HCT116 (cell line): Measurements from ENCODE around the gene GRIA1. TPM values are rescaled to one million over a fixed set of nuclear protein-coding genes. Genes with fewer than 3 reads are reported as not detected.

Experiments used
- ATAC-seq: fragments of 200-7000 bp; cut with Tn5 transposase; 2 replicates; pipeline ENCODE4 v1.9.1; 2020; ENCODE audit warnings: mild to moderate bottlenecking, moderate library complexity
- BruUV-seq: library from RNA; stranded (reverse); fragments of 400-500 nt; replicated peaks from 2 replicates; lab custom pipeline; 2021; lab: Mats Ljungman, UMichigan
- CTCF ChIA-PET: fragments of 300-600 bp; sonication (Branson Sonifier 250); formaldehyde crosslinking; loops from one replicate; lab custom pipeline; 2021; ENCODE audit warnings: antibody characterized with exemption; lab: Charles Lee
- POLR2A ChIA-PET: fragments of 300-600, 350-600 bp; sonication (Branson Sonifier 250); formaldehyde crosslinking; loops from one replicate; lab custom pipeline; 2021; ENCODE audit warnings: antibody characterized with exemption; lab: Charles Lee
- RAD21 ChIA-PET, 2 experiments: fragments of 300-600 bp; sonication (Branson Sonifier 250); formaldehyde crosslinking; loops; one replicate each; lab custom pipeline; 2023; ENCODE audit warnings: low total read pairs in 2 of 2; ENCODE audit not compliant: uncharacterized antibody in 2 of 2, unreplicated experiment in 2 of 2, low non-redundant PET in 1 of 2; lab: Charles Lee
- DNase-seq: peaks from one replicate; pipeline ENCODE4 v3.0.0-alpha.2; 2010; ENCODE audit warnings: low read depth, low spot score
- H2AFZ ChIP-seq: fragments of 200-600 bp; shearing (Covaris generic), sonication (generic); 2 replicates; pipeline ENCODE4 v1.6.1; 2017; ENCODE audit warnings: low read depth, mixed run types, mixed read lengths, antibody characterized with exemption, low read length; ENCODE audit not compliant: poor library complexity, severe bottlenecking
- H3K27ac ChIP-seq: 2 replicates; pipeline ENCODE4 v1.5.1; 2012; ENCODE audit warnings: low read depth, low read length
- H3K27me3 ChIP-seq: fragments of 200-600 bp; sonication (generic); 2 replicates; pipeline ENCODE4 v1.6.1; 2016; ENCODE audit warnings: mixed run types, low read length, mixed read lengths; ENCODE audit not compliant: insufficient read depth
- H3K36me3 ChIP-seq, 2 experiments: fragments of 200-500 bp in 1 of 2; fragments of 200-600 bp in 1 of 2; sonication (Bioruptor generic) in 1 of 2; sonication (generic) in 1 of 2; 2 replicates each; pipeline versions ENCODE4 v1.5.1 to v1.6.1; 2014 to 2016; ENCODE audit warnings: low read length in 2 of 2, inconsistent platforms in 1 of 2, mixed read lengths in 1 of 2, mixed run types in 1 of 2; ENCODE audit not compliant: insufficient read depth in 2 of 2, control insufficient read depth in 1 of 2
- H3K4me1 ChIP-seq, 2 experiments: fragments of 200-600 bp in 1 of 2; sonication (generic) in 1 of 2; 2 replicates each; pipeline versions ENCODE4 v1.5.1 to v1.6.1; 2012 to 2017; ENCODE audit warnings: low read length in 2 of 2, inconsistent platforms in 1 of 2, mild to moderate bottlenecking in 1 of 2, mixed read lengths in 1 of 2, mixed run types in 1 of 2, moderate library complexity in 1 of 2; ENCODE audit not compliant: insufficient read depth in 2 of 2, control insufficient read depth in 1 of 2
- H3K4me2 ChIP-seq: fragments of 200-600 bp; sonication (generic); 2 replicates; pipeline ENCODE4 v1.6.1; 2017; ENCODE audit warnings: mixed run types, low read length, mixed read lengths
- H3K4me3 ChIP-seq, 2 experiments: fragments of 200-600 bp in 1 of 2; sonication (generic) in 1 of 2; replicated peaks in 1 of 2; 2 replicates each; pipeline ENCODE4 v1.5.1; 2011 to 2016; ENCODE audit warnings: low read length in 2 of 2, control low read depth in 1 of 2, low read depth in 1 of 2, mild to moderate bottlenecking in 1 of 2, mixed read lengths in 1 of 2, mixed run types in 1 of 2
- H3K79me2 ChIP-seq: fragments of 200-600 bp; sonication (generic); 2 replicates; pipeline ENCODE4 v1.6.1; 2017; ENCODE audit warnings: mild to moderate bottlenecking, mixed run types, low read length, moderate library complexity, mixed read lengths; ENCODE audit not compliant: insufficient read depth
- H3K9ac ChIP-seq: fragments of 200-600 bp; sonication (generic); 2 replicates; pipeline ENCODE4 v1.6.1; 2016; ENCODE audit warnings: low read length, mixed read lengths
- H3K9me2 ChIP-seq: fragments of 200-600 bp; sonication (generic), shearing (Covaris generic); 2 replicates; pipeline ENCODE4 v1.6.1; 2017; ENCODE audit warnings: mixed run types, mild to moderate bottlenecking, moderate library complexity; ENCODE audit not compliant: insufficient read depth
- H3K9me3 ChIP-seq, 2 experiments: fragments of 200-500 bp in 1 of 2; fragments of 200-600 bp in 1 of 2; sonication (Bioruptor generic) in 1 of 2; sonication (generic) in 1 of 2; 2 replicates each; pipeline ENCODE4 v1.6.1; 2014 to 2017; ENCODE audit warnings: low read length in 2 of 2, mixed read lengths in 2 of 2, inconsistent platforms in 1 of 2, low read depth in 1 of 2, mild to moderate bottlenecking in 1 of 2, mixed run types in 1 of 2, moderate library complexity in 1 of 2; ENCODE audit not compliant: control insufficient read depth in 1 of 2, insufficient read depth in 1 of 2
- H4K20me1 ChIP-seq: fragments of 200-600 bp; sonication (generic), shearing (Covaris generic); 2 replicates; pipeline ENCODE4 v1.6.1; 2017; ENCODE audit warnings: mixed run types, mild to moderate bottlenecking, moderate library complexity; ENCODE audit not compliant: insufficient read depth
- CBX3 ChIP-seq: IDR thresholded peaks from 2 replicates; pipeline ENCODE4 v1.6.1; 2012; ENCODE audit warnings: low read depth
- CEBPB ChIP-seq: IDR thresholded peaks from 2 replicates; pipeline ENCODE4 v1.6.1; 2012; ENCODE audit warnings: low read depth
- CTCF ChIP-seq, 3 experiments: fragments of 200-600 bp in 1 of 3; sonication (generic) in 1 of 3; IDR thresholded peaks in 2 of 3; conservative IDR thresholded peaks in 1 of 3; 2 replicates each; pipeline ENCODE4 v1.5.1; 2012 to 2017; ENCODE audit warnings: low read depth in 2 of 3, low read length in 2 of 3, antibody characterized with exemption in 1 of 3, borderline replicate concordance in 1 of 3, control low read depth in 1 of 3, mild to moderate bottlenecking in 1 of 3, mixed read lengths in 1 of 3, mixed run types in 1 of 3, moderate library complexity in 1 of 3; ENCODE audit not compliant: insufficient read depth in 1 of 3
- EGR1 ChIP-seq: IDR thresholded peaks from 2 replicates; pipeline ENCODE4 v1.6.1; 2012; ENCODE audit warnings: low read depth
- EZH2 ChIP-seq: fragments of 200-600 bp; sonication (generic); IDR thresholded peaks from 2 replicates; pipeline ENCODE4 v1.6.1; 2017; ENCODE audit warnings: antibody characterized with exemption, mixed run types
- EZH2phosphoT487 ChIP-seq: fragments of 200-600 bp; IDR thresholded peaks from 2 replicates; pipeline ENCODE4 v1.6.1; 2018; ENCODE audit warnings: antibody characterized with exemption, borderline replicate concordance
- FOSL1 ChIP-seq: IDR thresholded peaks from 2 replicates; pipeline ENCODE4 v1.6.1; 2012; ENCODE audit warnings: low read depth
- POLR2A ChIP-seq: IDR thresholded peaks from 2 replicates; pipeline ENCODE4 v1.7.0; 2011; ENCODE audit warnings: borderline replicate concordance; ENCODE audit not compliant: insufficient read depth, insufficient read length; ENCODE audit errors: extremely low read depth
- RAD21 ChIP-seq: IDR thresholded peaks from 2 replicates; pipeline ENCODE4 v1.6.1; 2012; ENCODE audit warnings: low read depth, mild to moderate bottlenecking
- SRF ChIP-seq: IDR thresholded peaks from 2 replicates; pipeline ENCODE4 v1.6.1; 2012; ENCODE audit warnings: low read depth
- YY1 ChIP-seq: IDR thresholded peaks from 2 replicates; pipeline ENCODE4 v1.6.1; 2011; ENCODE audit warnings: low read length, low read depth, moderate library complexity, mild to moderate bottlenecking; ENCODE audit not compliant: insufficient replicate concordance; ENCODE audit errors: extremely low read depth
- ZNF274 ChIP-seq: fragments of 200-500 bp; sonication (Bioruptor generic); IDR thresholded peaks from 2 replicates; pipeline ENCODE4 v1.6.1; 2014; ENCODE audit warnings: mild to moderate bottlenecking, low read depth, low read length, inconsistent platforms
- intact Hi-C: fragments of 100-400 bp; cut with micrococcal nuclease; formaldehyde crosslinking; loops from 2 replicates; pipeline ENCODE4 v1.10.0; 2022
- total RNA-seq: library from RNA; stranded (reverse); gene quantifications from one replicate; pipeline ENCODE4 v1.2.1, GENCODE V29; 2021; ENCODE audit not compliant: unreplicated experiment

GRIA1 gene
- total RNA-seq, 1 experiment from 2014 or later = not detected

GRCh38 chr5:153744751-153745150 lies 254.3 kb downstream of the GRIA1 start:
- ATAC-seq (no peak), DNase-seq (no peak)
- Histone ChIP-seq H4K20me1 (no peaks in the 10 kb centered on the region), H3K4me1 (no peaks in the 10 kb centered on the region), H3K27me3 (peaks cover 16% of the 10 kb centered on the region), H3K4me2 (no peak overlapping the region), H3K9ac (no peak overlapping the region), H2AFZ (no peak overlapping the region), H3K79me2 (no peaks in the 10 kb centered on the region), H3K27ac (no peak overlapping the region), H3K9me3 (no peaks in the 10 kb centered on the region), H3K4me3 (no peak overlapping the region), H3K36me3 (no peaks in the 10 kb centered on the region), H3K9me2 (no peaks in the 10 kb centered on the region)
- TF ChIP-seq ZNF274 (no peak), EZH2 (no peak), YY1 (no peak), EGR1 (no peak), FOSL1 (no peak), CBX3 (no peak), RAD21 (no peak), EZH2phosphoT487 (no peak), CTCF (IDR thresholded peaks at IDR 0.05 in 2 of 3, conservative IDR thresholded peaks at IDR 0.05 in 1 of 3; ENCODE audit: borderline replicate concordance in 1 of 3, insufficient read depth in 1 of 3, low read depth in 2 of 3, low read length in 2 of 3) (no peak), POLR2A (no peak), CEBPB (no peak), SRF (no peak)
- ChIA-PET CTCF (no interaction called here), RAD21 (no interaction called here), POLR2A (no interaction called here)
- no TSS peak for BruUV-seq
- intact Hi-C loops = no loop called here
